HG03097 (cell line): Measurements from ENCODE around the gene GLI2.

Source experiments
- ATAC-seq: cut with Tn5 transposase; IDR thresholded peaks from one replicate; pipeline ENCODE4 v1.9.1; 2021; ENCODE audit not compliant: unreplicated experiment, low FRiP score

Gene GLI2

DNA sequence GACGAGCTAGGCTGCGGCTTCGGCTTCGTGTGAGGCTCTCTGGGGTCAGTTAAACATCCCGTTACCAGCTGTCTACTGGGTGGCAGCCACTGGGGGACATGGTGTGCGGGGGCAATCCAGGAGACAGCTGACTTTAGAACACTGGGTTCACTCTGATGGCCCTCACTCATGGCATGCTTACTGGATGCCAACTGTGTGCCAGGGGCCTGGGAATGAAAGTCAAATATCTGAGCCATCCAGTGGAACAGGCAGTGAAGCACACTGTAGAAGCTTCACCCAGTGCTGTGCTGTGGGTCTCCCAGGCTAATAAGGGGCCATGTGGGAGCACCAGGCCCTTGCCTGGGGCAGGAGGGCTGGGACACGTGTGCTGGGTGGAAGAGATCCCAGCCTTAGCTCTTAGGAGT lies 48.3 kb downstream of the GLI2 start:
- ATAC-seq, result no peak
